Measurements from ENCODE around the gene TRIML1.

DNA sequence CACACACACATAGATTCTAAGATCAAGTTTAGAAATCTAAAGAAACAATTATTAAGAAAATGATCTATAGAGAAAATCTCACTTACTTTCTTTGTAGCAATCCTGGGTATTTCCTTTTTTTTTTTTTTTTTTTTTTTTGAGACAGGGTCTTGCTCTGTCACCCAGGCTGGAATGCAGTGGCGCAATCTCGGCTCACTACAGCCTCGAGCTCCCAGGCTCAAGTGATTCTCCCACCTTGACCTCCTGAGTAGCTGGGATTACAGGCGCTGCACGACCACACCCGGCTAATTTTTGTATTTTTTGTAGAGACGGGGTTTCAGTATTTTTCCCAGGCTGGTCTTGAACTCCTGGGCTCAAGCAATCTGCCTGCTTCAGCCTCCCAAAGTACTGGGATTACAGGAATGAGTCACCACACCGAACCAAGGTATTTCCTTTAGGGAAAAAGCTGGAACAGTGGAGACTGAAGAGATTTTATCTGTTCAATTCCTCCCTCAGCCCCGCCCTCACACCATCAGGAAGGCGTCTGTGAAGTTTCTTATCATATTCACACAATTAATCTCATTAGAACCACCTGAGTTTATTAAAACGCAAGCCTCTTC, 30.0 kb upstream of the TRIML1 start, which contains the start of gene TRIML2:
- no peak for TF ChIP-seq CTCF (IDR thresholded peaks at IDR 0.05)
- TF ChIP-seq POLR2A (IDR thresholded peaks at IDR 0.05) = no peak

Measured in adrenal gland (tissue), 5 donors.